HG02763 (cell line): ENCODE results near the gene SRRD.

Experiments
- ATAC-seq: cut with Tn5 transposase; IDR thresholded peaks from one replicate; pipeline ENCODE4 v1.9.1; 2021; ENCODE audit warnings: mild to moderate bottlenecking, moderate library complexity; ENCODE audit not compliant: unreplicated experiment

Gene SRRD

DNA sequence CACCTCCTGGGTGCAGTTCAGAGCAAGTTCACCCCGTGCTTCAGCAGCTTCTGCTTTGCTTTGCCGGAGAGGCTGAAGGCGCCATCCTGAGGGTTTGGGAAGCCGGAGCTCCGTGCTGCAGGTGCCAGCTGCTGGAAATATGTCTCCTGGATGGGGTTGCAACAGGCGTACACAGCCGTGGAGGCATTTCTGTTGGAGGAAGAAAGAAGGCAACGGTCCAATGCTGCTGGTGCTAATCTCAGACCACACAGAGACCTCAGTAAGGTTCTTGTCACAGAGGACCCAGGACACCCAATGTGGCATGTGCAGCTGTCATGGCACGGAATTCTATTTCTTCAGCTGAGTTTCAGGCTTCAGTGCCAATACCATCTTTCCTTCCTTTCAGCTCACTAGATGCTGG, 30.5 kb upstream of the SRRD start:
- ATAC-seq, result no peak

GRCh38 chr22:26453812-26454500, 29.7 kb upstream of the SRRD start:
- no peak for ATAC-seq

DNA sequence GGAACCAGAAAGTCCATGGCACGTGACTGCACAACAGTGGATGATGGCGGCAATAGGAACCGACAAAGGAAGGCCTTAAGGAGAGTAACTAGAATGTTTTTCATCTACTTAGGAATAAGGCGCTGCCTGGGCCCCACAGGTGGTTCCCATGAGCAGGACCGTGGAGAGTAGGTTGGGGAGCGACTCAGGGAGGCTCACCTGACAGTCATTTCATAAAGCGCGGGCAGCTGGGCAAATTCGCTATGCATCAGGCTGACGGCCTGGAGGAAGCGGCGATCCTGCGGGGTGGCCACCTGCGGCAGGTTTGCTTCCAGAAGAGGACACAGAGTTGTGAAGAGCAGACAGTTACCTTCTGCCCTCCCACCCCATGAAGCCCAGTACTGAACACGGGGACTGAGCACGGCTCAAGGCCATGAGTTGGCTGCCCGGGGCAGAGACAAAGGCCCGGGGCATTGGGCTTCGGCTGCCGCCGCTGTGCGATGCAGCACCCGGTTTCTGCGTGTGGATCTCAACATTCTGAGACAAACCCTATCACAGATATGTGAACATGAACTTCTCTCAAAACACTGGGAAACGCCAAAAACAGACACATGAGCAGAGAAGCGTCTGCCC, 25.9 kb upstream of the SRRD start:
- ATAC-seq, result no peak

GRCh38 chr22:26460202-26460601, 23.5 kb upstream of the SRRD start:
- ATAC-seq, result no peak

DNA sequence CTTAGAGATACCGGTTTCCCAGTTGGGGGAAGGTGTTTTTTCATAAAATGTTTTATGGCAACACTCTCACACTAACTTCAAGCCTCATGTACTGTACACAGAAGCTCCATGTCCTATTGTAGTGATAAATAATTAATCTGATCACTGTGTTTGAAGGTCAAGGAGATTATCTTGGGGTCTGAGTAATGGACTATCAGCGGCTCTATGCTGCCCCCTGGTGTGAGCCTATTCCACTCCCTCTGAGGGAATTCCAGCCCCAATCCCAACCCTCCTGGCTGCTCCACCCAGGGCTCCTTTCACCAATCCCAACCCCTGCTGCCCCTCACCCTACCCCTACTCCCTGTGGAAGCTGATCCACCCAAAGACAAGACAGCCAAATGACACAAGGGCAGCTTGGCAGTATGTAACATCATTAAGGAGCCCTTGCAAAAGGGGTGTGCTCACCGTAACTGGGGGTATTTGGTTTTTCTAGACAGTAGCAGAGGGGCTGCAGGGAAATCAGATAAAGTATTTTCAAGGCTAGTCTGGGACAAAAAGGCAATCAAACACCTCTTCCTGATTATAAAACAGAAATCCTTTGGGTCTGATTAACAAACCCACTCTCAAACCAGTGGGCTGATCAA, 22.4 kb upstream of the SRRD start:
- no peak for ATAC-seq

- ATAC-seq, result no peak
Observed at GRCh38 chr22:26462051-26462450, 21.6 kb upstream of the SRRD start.

- ATAC-seq, result no peak
Observed at GRCh38 chr22:26462641-26463040, 21.0 kb upstream of the SRRD start.

DNA sequence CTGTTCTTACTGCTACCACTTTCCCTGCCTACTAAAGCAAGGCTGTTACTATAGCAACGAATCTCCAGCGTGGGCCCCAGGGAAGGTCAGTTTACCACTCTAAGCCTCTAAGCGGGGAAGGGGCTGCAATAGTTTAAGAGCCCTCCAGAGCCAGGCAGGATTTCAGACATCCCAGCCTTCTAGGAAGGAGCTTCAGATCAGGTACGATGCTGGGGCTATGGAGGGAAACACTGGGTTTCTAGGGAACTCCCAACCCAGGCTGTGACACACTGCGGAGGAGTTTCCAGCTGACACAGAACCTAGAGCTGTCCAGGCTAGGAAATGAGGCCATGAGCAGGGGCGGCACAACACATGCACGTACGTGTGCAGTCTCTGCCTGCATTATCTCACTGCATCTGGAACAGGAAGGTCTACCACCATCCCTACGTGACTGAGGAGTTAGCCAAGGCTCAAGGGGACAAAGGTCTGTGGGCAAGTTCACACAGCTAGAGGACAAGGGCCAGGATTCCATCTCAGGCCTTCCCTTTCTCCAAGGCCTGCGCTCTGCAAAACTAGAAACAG, 20.5 kb upstream of the SRRD start:
- ATAC-seq, result no peak

- no peak for ATAC-seq
Observed at GRCh38 chr22:26463688-26464087, 20.0 kb upstream of the SRRD start.

DNA sequence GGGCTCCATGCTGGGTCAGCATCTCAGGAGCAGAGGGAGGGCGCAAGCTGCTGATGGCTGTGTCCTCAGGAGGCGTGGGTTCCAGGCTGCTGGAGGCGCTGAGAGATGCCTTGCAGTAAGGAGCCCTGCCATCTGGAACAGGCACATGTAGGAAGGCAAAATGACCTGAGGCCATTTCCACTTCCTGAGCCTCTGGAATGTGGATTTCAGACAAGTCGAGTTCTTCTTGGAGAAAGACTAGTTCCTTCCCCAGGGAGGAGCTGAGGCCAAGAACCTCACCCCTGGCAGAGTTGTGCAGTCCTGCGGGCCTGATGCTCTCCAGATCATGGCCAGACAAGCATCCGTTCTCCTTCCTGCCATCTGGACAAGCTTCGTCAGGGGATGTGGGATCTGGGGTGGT, 19.4 kb upstream of the SRRD start:
- no peak for ATAC-seq

GRCh38 chr22:26466196-26466595, 17.5 kb upstream of the SRRD start:
- no peak for ATAC-seq

- no peak for ATAC-seq
Observed at GRCh38 chr22:26470807-26471206, 12.9 kb upstream of the SRRD start.

DNA sequence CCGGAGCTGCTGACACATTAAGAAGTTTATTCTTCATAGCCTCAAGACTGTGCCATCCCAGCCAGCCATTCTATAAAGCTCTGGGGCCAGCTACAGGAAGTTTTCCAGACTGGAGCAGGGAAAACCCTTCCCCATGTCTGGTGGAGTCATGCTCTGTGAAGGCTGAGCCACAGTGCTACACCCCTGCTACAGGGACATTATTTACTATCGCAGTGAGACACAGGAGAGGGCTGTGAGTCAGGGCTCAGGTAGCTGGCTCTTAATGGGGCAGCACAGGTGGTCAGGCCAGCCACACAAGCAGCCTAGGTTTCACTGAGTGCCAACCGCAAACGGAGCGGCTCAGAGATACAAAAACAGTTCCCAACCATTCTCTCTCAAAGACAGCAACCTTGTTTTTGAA, 12.2 kb upstream of the SRRD start:
- no peak for ATAC-seq

GRCh38 chr22:26474682-26475081, 9.0 kb upstream of the SRRD start:
- no peak for ATAC-seq

- no peak for ATAC-seq
Observed at GRCh38 chr22:26476705-26477340, 6.9 kb upstream of the SRRD start.

DNA sequence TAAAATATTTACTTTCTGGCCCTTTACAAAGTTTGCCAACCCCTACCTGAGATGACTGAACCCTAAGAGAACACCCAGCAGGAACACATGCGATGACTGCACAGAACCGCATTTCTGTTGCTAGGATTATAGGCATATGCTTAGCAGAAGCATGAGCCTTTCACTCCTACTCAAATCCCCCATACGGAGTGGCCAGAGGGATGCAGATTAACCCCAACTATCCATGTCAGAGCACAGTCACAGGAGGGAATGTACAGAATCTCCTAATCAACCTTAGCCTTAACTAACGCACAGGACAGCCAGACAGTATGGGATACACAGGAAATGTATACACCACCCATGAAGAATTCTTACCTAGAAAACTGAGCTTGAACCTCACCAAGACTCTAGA, 6.3 kb upstream of the SRRD start:
- no peak for ATAC-seq

DNA sequence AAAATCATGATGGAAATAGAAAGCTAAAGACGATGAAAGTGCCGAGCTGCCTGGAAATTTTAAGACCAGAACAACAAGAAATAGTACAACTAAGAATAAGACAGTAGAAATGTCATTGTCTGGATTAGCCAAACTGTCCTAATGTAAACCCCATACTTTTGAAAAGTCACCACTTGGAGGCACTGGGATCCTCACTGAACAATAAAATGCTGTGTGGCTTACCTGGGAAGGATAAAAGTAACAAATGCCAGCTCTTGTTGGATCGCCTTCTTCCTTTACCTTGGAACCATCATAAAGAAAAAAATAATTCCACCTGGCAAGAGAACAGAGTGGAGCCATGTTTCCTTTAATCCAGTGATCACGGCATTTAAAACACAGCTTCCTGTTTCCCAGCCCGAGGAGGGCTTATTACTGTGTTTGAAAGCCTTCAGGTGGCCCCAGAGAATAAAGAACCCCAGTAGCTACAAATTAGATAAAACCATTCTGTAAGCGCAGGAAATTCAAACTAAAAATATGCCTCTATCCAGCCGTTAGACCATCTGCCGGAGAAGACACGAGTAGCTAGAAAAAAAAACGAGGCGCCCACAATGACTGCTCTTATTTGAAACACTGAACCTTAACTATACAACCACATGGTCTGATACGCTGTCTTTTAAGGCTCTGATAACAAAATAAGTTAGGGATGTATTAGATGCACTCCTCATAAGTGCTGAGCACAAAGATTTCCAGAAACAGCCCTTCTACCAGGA, 4.5 kb upstream of the SRRD start:
- no peak for ATAC-seq

DNA sequence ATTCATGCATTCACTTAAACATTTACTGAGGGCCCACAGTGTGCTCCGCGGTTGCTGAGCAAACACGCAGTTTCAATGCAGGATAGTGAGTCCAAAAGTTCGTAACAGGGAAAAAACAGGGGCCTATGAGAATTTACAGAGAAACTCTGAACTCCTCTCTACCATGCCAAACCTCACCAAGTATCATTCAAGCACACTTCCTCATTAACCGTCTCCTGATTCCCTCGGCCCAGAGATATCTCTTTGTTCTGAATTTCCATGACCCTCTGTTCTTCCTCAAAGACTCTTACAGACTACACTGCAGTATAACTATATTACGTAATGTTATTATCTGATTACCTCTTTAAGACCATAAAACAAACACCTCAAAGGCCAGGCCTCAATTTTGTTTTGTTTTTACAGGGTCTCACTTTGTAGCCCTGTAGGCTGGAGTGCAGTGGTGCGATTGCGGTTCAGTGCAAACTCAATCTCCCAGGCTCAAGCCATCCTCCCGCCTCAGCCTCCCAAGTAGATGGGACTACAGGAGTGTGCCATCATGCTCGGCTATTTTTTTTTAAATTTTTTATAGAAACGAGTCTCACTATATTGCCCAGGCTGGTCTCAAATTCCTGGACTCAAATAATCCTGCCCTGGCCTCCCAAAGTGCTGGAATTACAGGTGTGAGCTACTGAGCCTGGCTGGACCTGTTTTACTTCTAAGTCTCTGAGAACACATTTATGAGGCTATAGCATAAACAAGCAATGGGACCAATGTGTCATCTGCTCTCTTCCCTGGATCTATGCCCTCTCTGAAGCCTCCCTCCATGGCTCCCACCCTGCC, 3.7 kb upstream of the SRRD start:
- no peak for ATAC-seq

GRCh38 chr22:26480611-26480932, 3.1 kb upstream of the SRRD start:
- ATAC-seq, result no peak

GRCh38 chr22:26481112-26481693, 2.5 kb upstream of the SRRD start:
- ATAC-seq, result no peak
